WTC11 (cell line): ENCODE data around the gene CHI3L1. TPM values are rescaled to one million over a fixed set of nuclear protein-coding genes. Genes with fewer than 3 reads are reported as not detected.

ENCODE experiments used
- ATAC-seq: fragments of 200-7000 bp; cut with Tn5 transposase; 2 replicates; pipeline ENCODE4 v1.10.0; 2021; ENCODE audit warnings: mild to moderate bottlenecking, moderate library complexity
- CTCF ChIA-PET: fragments of 300-600 bp; sonication (Branson Sonifier 250); formaldehyde crosslinking; loops from one replicate; lab custom pipeline; 2021; ENCODE audit warnings: antibody characterized with exemption; lab: Charles Lee
- POLR2A ChIA-PET: fragments of 350-600 bp; sonication (Branson Sonifier 250); formaldehyde crosslinking; loops from one replicate; lab custom pipeline; 2021; ENCODE audit warnings: antibody characterized with exemption; lab: Charles Lee
- DNase-seq: peaks from one replicate; pipeline ENCODE4 v3.0.0; 2021; ENCODE audit warnings: low spot score
- H3K27ac Mint-ChIP-seq: 2 replicates; pipeline ENCODE4 v1.8.0; 2021; ENCODE audit warnings: mixed read lengths
- H3K27me3 Mint-ChIP-seq: 2 replicates; pipeline ENCODE4 v1.8.0; 2021; ENCODE audit warnings: low read depth, mild to moderate bottlenecking, moderate library complexity, mixed read lengths
- H3K36me3 Mint-ChIP-seq: 2 replicates; pipeline ENCODE4 v1.8.0; 2021; ENCODE audit warnings: mixed read lengths
- H3K4me1 Mint-ChIP-seq: 2 replicates; pipeline ENCODE4 v1.8.0; 2022; ENCODE audit warnings: mixed read lengths
- H3K4me3 Mint-ChIP-seq: 2 replicates; pipeline ENCODE4 v1.8.0; 2021; ENCODE audit warnings: mild to moderate bottlenecking, moderate library complexity, mixed read lengths
- H3K9me3 Mint-ChIP-seq: 2 replicates; pipeline ENCODE4 v1.8.0; 2021; ENCODE audit warnings: mixed read lengths
- CREB1 ChIP-seq: sonication (generic); formaldehyde crosslinking; IDR thresholded peaks from 2 replicates; pipeline ENCODE4 v1.8.0; 2023; ENCODE audit warnings: mild to moderate bottlenecking, missing genetic modification reagents
- CREM ChIP-seq: sonication (generic); formaldehyde crosslinking; IDR thresholded peaks from 2 replicates; pipeline ENCODE4 v1.8.1; 2022; ENCODE audit warnings: mild to moderate bottlenecking, missing genetic modification reagents, moderate library complexity
- ELF4 ChIP-seq: sonication (generic); formaldehyde crosslinking; IDR thresholded peaks from 2 replicates; pipeline ENCODE4 v1.8.1; 2022; ENCODE audit warnings: low read depth, mild to moderate bottlenecking, moderate library complexity, missing genetic modification reagents
- HMGXB4 ChIP-seq: sonication (generic); formaldehyde crosslinking; IDR thresholded peaks from 2 replicates; pipeline ENCODE4 v1.8.1; 2023; ENCODE audit warnings: mild to moderate bottlenecking, moderate library complexity, missing genetic modification reagents
- IRF2 ChIP-seq: sonication (generic); formaldehyde crosslinking; IDR thresholded peaks from 2 replicates; pipeline ENCODE4 v1.8.0; 2022; ENCODE audit warnings: low read depth, missing genetic modification reagents, borderline replicate concordance
- NR1H2 ChIP-seq: sonication (generic); formaldehyde crosslinking; IDR thresholded peaks from 2 replicates; pipeline ENCODE4 v1.9.0; 2021; ENCODE audit warnings: mild to moderate bottlenecking, moderate library complexity, missing genetic modification reagents
- NR2C2 ChIP-seq: sonication (generic); formaldehyde crosslinking; IDR thresholded peaks from 2 replicates; pipeline ENCODE4 v1.8.0; 2022; ENCODE audit warnings: mild to moderate bottlenecking, missing genetic modification reagents
- RELA ChIP-seq: sonication (generic); formaldehyde crosslinking; IDR thresholded peaks from 2 replicates; pipeline ENCODE4 v1.8.1; 2022; ENCODE audit warnings: missing genetic modification reagents, mild to moderate bottlenecking, borderline replicate concordance
- SMAD4 ChIP-seq: sonication (generic); formaldehyde crosslinking; IDR thresholded peaks from 2 replicates; pipeline ENCODE4 v1.8.0; 2022; ENCODE audit warnings: mild to moderate bottlenecking, missing genetic modification reagents
- ZBTB43 ChIP-seq: sonication (generic); formaldehyde crosslinking; IDR thresholded peaks from 2 replicates; pipeline ENCODE4 v1.8.1; 2023; ENCODE audit warnings: mild to moderate bottlenecking, missing genetic modification reagents
- ZNF317 ChIP-seq: sonication (generic); formaldehyde crosslinking; IDR thresholded peaks from 2 replicates; pipeline ENCODE4 v1.8.1; 2023; ENCODE audit warnings: low read depth, mild to moderate bottlenecking, moderate library complexity, missing genetic modification reagents, borderline replicate concordance
- ZNF512 ChIP-seq: sonication (generic); formaldehyde crosslinking; IDR thresholded peaks from 2 replicates; pipeline ENCODE4 v1.8.1; 2022; ENCODE audit warnings: missing genetic modification reagents, borderline replicate concordance
- ZSCAN18 ChIP-seq: fragments of 250-450 bp; sonication (Bioruptor Pico); IDR thresholded peaks from 2 replicates; pipeline ENCODE4 v2.1.2; 2022; ENCODE audit warnings: mild to moderate bottlenecking, moderate library complexity
- total RNA-seq: library from RNA; stranded (reverse); gene quantifications from 3 replicates; pipeline ENCODE4 v1.2.3, GENCODE V29; 2021
- TF ChIP-seq, protein P1 (sequence below): fragments of 250-450 bp; sonication (Bioruptor Pico); IDR thresholded peaks from 2 replicates; pipeline ENCODE4 v1.9.0; 2021; ENCODE audit warnings: moderate library complexity, mild to moderate bottlenecking, inconsistent platforms, borderline replicate concordance
- TF ChIP-seq, protein P2 (sequence below): sonication (generic); formaldehyde crosslinking; IDR thresholded peaks from 2 replicates; pipeline ENCODE4 v1.8.1; 2022; ENCODE audit warnings: mild to moderate bottlenecking, missing genetic modification reagents, moderate library complexity, borderline replicate concordance
- TF ChIP-seq, protein P3 (sequence below): sonication (generic); formaldehyde crosslinking; IDR thresholded peaks from 2 replicates; pipeline ENCODE4 v1.8.1; 2023; ENCODE audit warnings: mild to moderate bottlenecking, missing genetic modification reagents

The CHI3L1 gene
- total RNA-seq, 1 experiment from 2014 or later: 0.24 TPM

DNA sequence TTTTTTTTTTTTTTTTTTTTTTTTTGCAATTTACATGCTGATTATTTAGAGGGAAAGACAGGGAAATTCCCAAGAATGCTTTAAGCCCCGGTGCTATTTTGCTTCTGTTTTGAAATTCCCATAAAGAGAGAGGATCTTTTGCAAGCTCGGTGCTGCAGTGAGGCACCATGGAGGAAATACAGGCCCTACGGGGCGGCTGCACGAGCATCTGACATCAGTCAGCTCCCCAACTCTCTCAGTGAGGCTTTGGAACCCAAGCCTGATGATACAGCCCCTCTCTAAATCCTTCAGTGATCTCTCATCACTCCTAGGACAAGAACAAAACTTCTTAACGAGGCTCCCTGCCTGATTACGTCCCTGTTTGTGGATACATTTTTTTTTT lies 791 bp upstream of the CHI3L1 start:
- Mint-ChIP-seq H3K4me3 (no peak overlapping the region), H3K36me3 (no peaks in the 10 kb centered on the region)
- CTCF ChIA-PET: interaction anchor here (0.7 to 3.9 kb wide), 11 partner anchors 9 to 148 kb away, joined by 3 to 25 read pairs (median 8); partner anchors contain the start of gene ADORA1

DNA sequence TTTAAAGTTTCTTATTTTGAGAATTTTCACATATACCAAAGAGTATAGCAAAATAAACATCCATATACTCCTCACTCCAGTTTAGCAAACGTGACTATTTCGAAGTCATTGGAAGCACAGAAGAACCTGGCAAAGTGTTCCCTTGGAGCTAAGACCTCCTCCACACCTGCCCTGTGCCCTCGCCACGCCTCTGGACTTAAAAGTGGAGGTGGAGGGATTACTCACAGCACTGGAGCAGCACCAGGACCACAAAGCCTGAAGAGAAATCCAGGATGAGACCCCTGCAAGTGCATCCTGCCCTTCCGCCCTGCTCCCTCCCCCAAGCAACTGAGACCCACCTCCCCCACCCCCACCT lies 436 bp downstream of the CHI3L1 start:
- CTCF ChIA-PET: interaction anchor here (0.9 to 3.5 kb wide), 9 partner anchors 9 to 146 kb away, joined by 3 to 25 read pairs (median 8); partner anchors contain the start of gene ADORA1
- TF ChIP-seq, protein P1, sequence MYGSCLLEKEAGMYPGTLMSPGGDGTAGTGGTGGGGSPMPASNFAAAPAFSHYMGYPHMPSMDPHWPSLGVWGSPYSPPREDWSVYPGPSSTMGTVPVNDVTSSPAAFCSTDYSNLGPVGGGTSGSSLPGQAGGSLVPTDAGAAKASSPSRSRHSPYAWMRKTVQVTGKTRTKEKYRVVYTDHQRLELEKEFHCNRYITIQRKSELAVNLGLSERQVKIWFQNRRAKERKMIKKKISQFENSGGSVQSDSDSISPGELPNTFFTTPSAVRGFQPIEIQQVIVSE (CRISPR knock-in tag): no peak
- TF ChIP-seq, protein P2, sequence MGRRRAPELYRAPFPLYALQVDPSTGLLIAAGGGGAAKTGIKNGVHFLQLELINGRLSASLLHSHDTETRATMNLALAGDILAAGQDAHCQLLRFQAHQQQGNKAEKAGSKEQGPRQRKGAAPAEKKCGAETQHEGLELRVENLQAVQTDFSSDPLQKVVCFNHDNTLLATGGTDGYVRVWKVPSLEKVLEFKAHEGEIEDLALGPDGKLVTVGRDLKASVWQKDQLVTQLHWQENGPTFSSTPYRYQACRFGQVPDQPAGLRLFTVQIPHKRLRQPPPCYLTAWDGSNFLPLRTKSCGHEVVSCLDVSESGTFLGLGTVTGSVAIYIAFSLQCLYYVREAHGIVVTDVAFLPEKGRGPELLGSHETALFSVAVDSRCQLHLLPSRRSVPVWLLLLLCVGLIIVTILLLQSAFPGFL (CRISPR knock-in tag): no peak
- no peak for TF ChIP-seq ZNF512 (CRISPR knock-in tag)
- no peak for TF ChIP-seq ZNF317 (CRISPR knock-in tag)
- no peak for TF ChIP-seq ZSCAN18 (CRISPR knock-in tag)
- no peak for TF ChIP-seq NR1H2 (CRISPR knock-in tag)
- no peak for TF ChIP-seq CREM (CRISPR knock-in tag)
- no peak for TF ChIP-seq ZBTB43 (CRISPR knock-in tag)
- no peak for ATAC-seq

More for the DNA sequence above, 791 bp upstream of the CHI3L1 start:
- Mint-ChIP-seq H3K9me3 (no peaks in the 10 kb centered on the region), H3K27ac (no peak overlapping the region), H3K27me3 (peaks cover 2% of the 10 kb centered on the region; the same call in 1 of the 2 replicates), H3K4me1 (peaks cover 32% of the 10 kb centered on the region)
- ATAC-seq (peak; percentile 11; the same call in 1 of the 2 replicates), DNase-seq (no peak)
- POLR2A ChIA-PET: no interaction called here
- TF ChIP-seq ELF4 (CRISPR knock-in tag) (no peak), NR2C2 (no peak)

DNA sequence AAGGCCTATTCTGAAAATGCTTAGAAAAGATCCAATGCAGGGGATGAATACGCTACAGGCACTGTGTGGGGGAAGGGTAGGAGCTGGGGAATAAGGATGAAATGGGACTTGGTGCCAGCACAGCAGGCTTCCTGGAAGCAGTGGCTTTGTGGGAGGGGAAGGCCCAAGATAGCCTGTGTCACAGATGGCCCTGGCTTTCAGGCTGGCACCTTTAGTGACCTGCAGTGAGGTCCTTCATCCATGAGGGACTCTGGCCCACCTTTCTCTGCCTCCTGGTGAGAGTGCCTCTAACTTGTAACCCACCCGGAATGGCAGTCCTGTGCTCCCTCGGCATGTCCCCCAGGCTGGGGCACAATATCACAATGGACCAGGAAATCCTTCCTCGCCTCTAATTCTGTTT lies 919 bp downstream of the CHI3L1 start:
- ChIA-PET CTCF (interaction anchor here (0.7 to 3.5 kb wide), 9 partner anchors 11 to 146 kb away, joined by 3 to 25 read pairs (median 7); partner anchors contain the start of gene ADORA1), POLR2A (no interaction called here)
- Mint-ChIP-seq H3K4me1 (peaks cover 32% of the 10 kb centered on the region), H3K27me3 (peaks cover 2% of the 10 kb centered on the region; the same call in 1 of the 2 replicates), H3K4me3 (no peak overlapping the region), H3K27ac (no peak overlapping the region), H3K36me3 (no peaks in the 10 kb centered on the region), H3K9me3 (no peaks in the 10 kb centered on the region)
- ATAC-seq (no peak), DNase-seq (no peak)
- TF ChIP-seq, protein P3, sequence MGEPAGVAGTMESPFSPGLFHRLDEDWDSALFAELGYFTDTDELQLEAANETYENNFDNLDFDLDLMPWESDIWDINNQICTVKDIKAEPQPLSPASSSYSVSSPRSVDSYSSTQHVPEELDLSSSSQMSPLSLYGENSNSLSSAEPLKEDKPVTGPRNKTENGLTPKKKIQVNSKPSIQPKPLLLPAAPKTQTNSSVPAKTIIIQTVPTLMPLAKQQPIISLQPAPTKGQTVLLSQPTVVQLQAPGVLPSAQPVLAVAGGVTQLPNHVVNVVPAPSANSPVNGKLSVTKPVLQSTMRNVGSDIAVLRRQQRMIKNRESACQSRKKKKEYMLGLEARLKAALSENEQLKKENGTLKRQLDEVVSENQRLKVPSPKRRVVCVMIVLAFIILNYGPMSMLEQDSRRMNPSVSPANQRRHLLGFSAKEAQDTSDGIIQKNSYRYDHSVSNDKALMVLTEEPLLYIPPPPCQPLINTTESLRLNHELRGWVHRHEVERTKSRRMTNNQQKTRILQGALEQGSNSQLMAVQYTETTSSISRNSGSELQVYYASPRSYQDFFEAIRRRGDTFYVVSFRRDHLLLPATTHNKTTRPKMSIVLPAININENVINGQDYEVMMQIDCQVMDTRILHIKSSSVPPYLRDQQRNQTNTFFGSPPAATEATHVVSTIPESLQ: no peak
- no peak for TF ChIP-seq SMAD4
- TF ChIP-seq NR2C2: no peak
- no peak for TF ChIP-seq CREB1 (CRISPR knock-in tag)
- TF ChIP-seq RELA (CRISPR knock-in tag): no peak
- TF ChIP-seq IRF2 (CRISPR knock-in tag): no peak
- TF ChIP-seq HMGXB4: no peak

More for the DNA sequence above, 436 bp downstream of the CHI3L1 start:
- DNase-seq: no peak
- H3K9me3 Mint-ChIP-seq: no peaks in the 10 kb centered on the region
- no peaks in the 10 kb centered on the region for H3K36me3 Mint-ChIP-seq
- H3K4me1 Mint-ChIP-seq: peaks cover 32% of the 10 kb centered on the region
- H3K4me3 Mint-ChIP-seq: no peak overlapping the region
- peaks cover 2% of the 10 kb centered on the region; the same call in 1 of the 2 replicates for H3K27me3 Mint-ChIP-seq
- no peak overlapping the region for H3K27ac Mint-ChIP-seq
- POLR2A ChIA-PET: no interaction called here
